ENCODE data around the gene CMBL.
A peak's percentile ranks its signal among the peaks of the same experiment; 100 is the strongest.
"Not testable (repeated sequence)": the region's sequence is repeated elsewhere in the genome, so short reads cannot be mapped to it uniquely, and the experiment has no call there.

CMBL gene

DNA sequence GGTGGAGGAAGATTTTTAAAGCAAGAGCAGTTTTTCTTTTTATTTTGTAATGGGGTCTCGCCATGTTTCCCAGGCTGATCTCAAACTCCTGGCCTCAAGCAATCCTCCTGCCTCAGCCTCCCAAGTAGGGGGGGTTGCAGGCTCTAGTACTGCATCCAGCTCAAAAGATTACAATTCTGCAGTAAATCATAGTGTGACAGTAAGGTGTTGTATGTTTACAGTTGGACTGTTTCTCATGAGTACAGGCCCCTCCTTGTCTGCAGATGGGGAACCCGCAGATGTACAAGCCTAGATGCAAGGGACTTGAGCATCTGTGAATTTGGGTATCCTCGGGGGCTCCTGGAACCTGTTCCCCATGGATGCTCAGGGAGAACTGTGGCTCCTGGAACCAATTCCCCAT lies 54.3 kb downstream of the CMBL start:
- no peak for DNase-seq

DNA sequence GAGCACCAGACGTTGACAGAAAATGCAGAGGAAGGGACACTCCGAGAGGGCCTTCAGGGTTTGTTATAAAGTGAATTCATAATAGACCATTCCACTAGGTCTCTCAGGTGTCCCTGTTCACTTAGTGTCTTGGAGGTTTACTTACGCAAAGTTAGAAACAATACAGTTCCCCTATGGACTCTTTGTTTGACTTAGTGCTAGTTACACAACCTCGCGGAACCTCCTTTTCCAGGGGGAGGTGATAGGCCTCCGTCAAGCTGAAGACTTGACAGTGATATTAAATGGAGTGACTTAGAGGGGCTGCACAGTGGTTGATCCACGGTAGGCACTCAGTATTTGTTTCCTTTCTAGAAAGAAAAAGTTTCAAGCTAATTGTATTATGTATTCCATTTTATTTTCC lies 56.3 kb downstream of the CMBL start:
- no peak for DNase-seq

DNA sequence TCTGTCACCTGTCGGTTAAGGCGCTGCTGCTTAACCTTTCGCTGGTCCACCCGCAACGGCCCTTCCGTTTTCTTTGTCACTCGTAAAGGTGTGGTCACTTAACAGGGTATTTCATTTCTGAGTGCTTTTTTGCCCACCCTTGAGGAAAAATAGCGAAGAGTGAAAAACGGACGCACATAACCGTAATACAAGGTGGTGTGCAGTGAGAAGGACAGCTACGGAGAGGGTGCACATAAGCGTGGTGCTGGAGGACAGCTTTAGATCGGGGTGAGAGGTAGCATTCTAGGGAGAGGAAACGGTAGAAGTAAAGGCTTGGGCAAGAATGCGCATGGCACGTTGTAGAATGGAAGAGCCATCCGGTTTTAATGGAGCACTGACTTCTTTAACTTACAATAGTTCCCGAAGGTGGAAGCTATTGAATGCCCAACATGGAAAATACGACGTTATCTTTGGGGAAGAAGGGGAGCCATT lies 56.9 kb downstream of the CMBL start:
- no peak for DNase-seq

DNA sequence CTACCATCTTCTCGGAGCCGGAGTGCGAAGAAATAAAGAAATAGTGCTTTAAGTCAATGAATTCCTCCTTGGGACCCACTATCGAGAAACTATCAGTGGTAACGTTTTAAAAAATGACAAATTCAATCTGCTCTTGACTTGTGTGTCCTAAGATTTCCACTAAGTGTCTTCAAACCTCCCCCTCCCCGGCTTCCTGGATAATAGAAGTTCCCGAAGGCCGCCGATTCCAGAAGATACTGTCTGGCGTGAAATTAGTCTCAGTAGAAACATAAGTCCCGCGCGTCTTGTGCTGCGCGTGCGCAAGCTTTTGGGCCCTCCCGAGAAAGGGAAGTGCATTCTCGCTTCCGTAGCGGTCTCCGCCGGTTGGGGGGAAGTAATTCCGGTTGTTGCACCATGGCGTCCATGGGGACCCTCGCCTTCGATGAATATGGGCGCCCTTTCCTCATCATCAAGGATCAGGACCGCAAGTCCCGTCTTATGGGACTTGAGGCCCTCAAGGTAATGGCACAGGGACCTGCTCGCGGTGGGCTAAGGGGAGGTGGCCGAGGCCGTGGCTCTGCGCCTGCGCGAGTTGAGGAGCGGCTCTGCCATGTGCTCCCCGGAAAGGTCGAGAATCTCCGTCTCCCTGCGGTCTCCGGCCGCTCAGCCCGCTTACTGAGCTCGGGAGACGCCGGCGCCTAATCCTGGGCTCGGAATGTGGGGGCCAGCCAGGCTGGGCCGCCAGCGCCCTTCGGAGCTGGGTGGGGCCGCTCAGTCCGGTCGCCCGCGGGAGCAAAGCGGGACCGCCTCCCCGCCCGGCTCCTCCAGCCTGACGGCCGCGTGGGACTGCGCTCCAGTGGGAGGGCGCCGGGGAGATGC lies 57.5 kb downstream of the CMBL start, which contains the start of gene CCT5:
Gene CCT5, plus strand, starts transcription at position 333 of the 858 bp plus-strand sequence. Its CDS starts 61 bp downstream, at position 394.
- DNase-seq: peak; percentile 95

DNA sequence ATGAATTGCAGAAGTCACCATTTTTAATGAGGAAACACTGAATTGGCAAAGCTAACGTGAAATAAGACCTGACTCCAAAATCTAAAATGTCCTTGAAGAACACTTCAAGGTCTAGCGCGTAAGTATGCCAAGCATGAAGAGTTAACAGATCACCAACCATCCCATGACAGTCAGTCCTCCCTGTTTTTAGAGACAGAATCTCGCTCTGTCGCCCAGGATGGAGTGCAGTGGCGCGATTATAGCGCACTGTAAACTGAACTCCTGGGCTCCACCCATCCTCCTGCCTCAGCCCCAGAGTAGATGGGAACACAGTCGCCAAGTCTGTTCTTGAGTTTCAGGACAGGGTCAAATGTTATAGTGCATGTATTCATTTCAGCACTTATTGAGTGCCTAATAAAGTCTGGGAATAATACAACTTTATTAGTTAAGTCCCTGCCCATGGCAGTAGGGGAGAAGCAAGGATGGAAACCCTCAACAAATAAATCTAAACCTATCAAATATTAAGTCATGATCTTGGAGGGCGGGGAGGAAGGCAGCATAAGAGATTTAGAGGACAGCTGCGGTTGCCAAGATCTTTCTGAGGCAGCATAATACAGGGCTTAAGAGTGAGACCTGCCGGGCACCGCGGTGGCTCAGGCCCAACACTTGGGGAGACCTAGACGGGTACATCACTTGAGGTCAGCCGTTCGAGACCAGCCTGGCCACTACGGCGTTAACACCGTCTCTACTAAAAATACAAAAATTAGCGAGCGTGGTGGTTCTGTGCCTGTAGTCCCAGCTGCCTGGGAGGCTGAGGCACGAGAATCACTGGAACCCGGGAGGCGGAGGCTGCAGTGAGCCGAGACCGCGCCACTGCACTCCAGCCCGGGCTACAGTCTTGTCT lies 59.1 kb downstream of the CMBL start:
- no peak for DNase-seq

DNA sequence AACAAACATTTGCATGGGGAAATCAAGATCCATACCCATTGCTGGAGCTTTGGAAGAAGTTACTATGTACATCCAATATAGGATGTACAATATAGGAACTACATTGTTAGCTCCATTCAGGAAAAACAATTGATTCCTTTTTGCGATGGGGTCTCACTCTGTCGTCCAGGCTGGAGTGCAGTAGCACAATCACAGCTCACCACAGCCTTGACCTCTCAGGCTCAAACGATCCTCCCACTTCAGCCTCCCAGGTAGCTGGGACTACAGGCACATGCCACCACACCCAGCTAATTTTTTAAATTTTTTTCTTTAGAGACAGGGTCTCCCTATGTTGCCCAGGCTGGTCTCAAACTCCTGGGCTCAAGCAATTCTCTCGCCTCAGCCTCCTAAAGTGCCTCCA lies 60.5 kb downstream of the CMBL start:
- DNase-seq: not testable (repeated sequence)

DNA sequence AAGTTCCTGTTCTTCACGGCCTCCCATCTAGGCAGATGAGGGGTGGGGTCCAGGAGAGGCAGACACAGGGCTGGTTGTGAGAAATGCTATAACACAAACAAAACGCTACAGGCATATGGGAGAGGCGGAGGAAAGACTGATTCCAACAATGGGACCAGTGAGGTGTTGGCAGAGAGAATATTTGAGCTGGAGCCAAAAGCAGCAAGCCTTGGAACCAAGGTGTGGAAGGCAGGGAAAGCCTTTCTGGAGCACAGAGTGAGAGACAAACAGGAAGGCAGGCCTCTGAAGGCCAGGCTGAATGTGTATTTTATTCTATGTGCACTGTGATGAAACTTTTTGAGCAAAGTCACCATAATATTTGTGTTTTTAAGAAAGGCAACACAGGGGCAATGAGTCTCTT lies 60.9 kb downstream of the CMBL start:
- no peak for DNase-seq

DNA sequence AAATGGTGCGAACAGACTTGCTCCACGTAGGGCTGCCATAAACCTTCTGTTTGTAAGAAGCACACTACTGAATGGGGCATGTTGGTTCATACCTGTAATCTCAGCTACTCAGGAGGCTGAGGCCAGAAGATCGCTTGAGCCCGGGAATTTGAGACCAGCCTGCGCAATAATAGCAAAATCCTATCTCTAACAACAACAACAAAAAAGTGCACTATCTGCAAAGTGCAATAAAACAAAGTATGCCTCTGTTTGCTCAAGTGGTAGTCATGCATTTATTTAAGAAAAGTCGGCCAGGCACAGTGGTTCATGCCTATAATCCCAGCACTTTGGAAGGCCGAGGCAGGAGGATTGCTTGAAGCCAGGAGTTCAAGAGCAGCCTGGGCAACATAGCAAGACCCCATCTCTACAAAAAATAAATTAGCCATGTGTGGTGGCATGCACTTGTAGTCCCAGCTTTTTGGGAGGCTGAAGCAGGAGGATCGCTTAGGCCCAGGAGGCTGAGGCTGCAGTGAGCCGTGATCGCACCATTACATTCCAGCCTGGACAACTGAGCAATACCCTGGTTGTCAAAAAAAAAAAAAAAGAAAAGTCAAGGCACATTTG lies 63.3 kb downstream of the CMBL start:
- DNase-seq: no peak

DNA sequence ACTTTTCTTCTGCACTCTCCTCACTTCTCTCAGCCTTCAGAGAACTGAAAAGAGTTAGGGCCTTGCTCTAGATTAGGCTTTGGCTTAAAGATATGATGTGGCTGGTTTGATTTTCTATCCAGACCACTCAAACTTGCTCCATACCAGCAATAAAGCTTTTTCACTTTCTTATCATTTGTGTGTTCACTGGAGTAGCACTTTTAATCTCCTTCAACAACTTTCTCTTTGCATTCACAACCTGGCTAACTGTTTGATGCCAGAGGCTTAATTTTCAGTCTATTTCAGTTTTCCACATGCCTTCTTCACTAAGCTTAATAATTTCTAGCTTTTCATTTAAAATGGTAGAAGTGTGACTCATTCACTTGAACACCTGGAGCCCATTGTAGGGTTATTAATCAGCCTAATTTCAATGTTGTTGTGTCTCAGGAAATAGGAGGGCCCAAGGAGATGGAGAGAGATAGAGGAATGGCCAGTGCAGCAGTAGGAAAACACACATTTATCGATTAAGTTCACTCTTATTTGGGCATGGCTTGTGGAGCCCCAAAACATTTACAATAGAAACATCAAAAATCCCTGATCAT lies 64.0 kb downstream of the CMBL start:
- no peak for DNase-seq

DNA sequence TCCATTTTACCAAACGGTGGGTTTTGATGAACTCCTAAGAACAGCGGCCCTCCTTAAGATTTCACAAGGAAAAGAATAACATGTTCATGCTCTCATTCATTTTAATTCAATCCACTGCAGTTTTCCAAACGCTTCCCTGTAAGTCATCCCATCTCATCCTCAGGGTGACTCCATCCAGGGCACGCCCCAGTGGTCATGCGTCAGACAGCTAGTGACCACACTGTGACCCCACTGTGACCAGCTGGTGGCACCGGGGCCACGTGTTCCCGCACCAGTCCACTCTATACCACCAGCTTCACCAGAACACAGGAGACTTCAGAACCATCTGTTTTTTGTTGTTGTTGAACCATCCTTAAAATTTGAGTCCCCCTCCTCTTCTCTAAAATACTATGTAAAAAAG lies 72.4 kb downstream of the CMBL start:
- DNase-seq: no peak

DNA sequence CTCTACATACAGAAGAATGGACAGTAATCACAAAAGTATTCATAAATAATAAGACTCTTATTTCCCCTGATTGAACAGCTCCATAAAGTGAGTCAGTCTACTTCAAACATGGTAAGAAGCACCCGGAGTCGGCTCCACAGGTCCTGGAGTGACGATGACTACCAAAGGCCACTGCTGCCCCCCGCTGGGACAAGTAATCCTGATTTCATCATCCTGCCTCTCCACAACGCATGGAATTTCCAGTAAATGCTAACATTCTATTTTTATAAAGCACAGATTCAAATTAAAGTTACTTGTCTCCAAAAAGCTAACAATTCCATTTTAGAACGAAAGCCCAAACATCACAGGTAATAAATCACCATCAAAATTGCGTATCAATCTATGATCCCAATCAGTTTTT lies 74.2 kb downstream of the CMBL start:
- no peak for DNase-seq

DNA sequence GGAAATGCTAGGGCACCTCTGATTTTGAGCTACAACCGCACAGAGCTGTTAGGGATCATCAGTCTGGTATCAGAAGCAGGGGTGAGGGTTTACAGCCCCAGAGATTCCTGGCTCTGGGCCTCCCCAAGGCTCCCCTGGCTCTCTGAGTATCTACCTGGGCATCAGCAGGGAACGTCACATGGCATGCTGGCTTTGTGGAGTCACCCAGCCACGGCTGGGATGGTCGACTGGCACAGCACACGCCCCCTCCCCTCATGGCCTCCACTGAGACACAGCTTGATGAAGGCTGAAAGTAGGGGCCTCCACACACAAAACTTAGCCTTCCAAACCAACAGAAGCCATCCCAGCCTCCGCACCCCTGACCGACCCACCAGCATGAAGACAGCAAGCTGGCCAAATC lies 74.7 kb downstream of the CMBL start:
- DNase-seq: no peak

DNA sequence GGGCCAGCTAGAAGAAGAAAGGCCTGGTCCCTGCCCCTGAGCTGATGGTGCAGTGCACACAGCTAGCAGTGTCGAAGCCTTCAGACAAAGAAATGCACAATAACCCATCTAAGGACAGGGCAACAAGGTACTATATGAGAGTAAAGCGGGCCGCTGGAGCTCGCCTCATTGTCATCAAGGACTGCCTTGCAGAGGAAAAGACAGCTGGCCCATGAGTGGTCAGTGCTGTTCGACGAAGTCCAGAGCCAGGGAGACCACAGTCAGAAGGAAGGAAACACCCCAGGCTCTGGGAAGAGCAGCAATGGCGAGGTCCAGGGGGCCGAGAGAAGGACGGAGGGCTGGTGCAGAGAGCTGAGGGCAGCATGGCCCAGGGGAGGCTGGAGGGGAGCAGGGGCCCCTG lies 75.3 kb downstream of the CMBL start:
- DNase-seq: no peak

DNA sequence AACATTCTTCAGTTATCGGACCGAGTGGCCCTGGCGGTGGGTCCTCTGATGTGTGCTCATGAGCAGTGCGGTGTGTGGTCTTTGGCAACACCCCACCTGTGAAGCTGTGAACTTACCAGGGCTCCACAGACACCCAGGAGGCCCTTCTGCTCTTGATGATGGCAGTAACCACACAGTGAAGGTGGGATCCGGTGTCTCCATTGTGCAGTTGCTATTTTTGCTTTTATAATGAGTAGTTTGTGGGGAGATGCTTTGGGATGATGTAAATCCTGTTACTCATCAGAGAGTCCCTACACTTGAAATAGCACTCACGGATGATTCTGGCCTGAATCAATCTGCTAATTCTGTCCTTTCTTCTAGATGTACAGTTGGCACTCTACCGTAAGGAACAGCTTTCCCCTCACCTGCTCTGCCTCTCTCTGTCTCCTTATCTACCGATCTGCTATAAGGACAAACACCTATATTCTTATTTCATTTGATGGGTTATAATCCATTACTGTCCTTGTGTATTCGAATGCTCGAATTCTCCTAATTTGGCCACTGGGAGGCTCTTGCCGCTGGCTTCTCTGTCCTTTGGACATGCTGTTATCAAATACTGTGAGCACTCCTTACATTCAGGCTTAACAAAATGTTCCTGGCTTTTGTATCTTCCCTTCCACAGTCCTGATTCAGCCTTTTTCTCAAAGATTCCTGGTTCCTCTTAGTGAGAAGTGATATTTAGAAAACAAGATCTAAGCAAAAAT lies 78.2 kb downstream of the CMBL start:
- no peak for DNase-seq

DNA sequence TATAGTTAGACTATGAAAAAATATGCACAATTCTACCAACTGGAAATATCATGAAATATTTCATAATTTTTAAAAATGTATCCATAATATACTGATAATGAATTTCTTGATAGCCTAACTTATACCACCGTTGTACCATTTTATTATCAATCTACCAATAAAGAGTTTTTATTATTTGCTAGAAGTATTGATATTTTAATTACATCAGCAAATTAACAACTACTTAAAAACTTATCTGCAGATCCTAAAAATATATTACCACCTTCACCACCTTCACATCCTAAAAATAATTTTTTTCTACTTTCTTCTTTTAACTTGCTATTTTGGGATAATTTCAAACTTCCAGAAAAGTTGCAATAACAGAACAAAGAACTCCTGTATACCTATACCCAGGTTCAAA lies 79.4 kb downstream of the CMBL start:
- no peak for DNase-seq
